Stimulated activated CD4-positive, alpha-beta T cell treated with anti-CD3 and anti-CD28 coated beads, TNF-alpha, amount 100 ng/mL, for 48 hours (primary cell): ENCODE results near the gene DOCK2.
A peak's percentile ranks its signal among the peaks of the same experiment; 100 is the strongest.

ENCODE experiments used
- DNase-seq, 3 donors: peaks; one replicate each; pipeline ENCODE4 v3.0.0-alpha.2; 2020; ENCODE audit warnings: low read depth in 3 of 3

DOCK2 gene

GRCh38 chr5:169688106-169688505 is 51.0 kb downstream of the DOCK2 start:
- no peak for DNase-seq

DNA sequence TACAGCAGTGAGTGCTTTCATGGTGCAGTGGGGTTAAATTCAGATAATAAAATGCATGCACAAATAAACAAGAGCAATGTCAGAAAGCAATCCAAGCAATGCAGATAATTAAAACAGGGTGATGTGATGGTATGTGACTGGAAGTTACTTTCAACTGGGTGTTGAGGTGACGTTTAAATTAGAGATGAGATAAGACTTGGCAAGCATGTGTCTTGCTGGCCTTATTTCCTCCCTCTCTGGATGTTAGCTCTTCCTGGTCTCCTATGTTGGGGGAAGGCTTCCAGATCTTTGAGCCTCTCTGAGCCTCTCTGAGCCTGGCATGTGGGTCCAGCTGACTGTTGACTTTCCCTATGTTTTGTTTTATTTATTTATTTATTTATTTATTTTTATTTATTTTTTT is 54.4 kb downstream of the DOCK2 start:
- DNase-seq, result no peak

- no peak for DNase-seq
Observed at GRCh38 chr5:169694091-169694625, 57.1 kb downstream of the DOCK2 start.

GRCh38 chr5:169695025-169695625 is 58.0 kb downstream of the DOCK2 start:
- no peak for DNase-seq

DNA sequence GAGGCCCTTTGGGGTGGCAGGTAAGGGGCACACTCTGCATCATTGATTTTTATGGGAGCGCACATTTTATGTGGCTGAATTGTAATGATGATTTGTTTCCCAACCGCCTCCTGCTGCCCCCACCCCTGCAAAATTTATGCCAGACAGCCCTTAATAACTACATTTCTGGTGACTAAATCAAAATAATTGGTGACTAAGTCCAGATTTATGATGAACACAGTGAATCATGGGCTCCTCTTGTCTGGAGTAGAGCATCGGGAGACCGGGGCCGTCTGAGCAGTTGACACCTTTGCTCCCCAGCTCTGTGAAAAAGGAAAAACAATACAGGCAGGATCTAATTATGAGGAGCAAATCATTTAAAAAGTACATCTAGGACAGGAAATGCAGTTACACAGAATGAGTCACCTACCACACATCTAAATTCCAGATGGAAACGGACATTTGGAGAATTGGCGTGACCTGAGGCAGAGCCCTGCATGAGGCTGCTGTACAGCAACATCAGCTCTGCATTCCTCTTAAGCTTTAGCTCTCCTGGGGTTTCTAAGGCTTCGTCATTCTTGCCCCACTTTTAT is 58.9 kb downstream of the DOCK2 start:
- no peak for DNase-seq

DNA sequence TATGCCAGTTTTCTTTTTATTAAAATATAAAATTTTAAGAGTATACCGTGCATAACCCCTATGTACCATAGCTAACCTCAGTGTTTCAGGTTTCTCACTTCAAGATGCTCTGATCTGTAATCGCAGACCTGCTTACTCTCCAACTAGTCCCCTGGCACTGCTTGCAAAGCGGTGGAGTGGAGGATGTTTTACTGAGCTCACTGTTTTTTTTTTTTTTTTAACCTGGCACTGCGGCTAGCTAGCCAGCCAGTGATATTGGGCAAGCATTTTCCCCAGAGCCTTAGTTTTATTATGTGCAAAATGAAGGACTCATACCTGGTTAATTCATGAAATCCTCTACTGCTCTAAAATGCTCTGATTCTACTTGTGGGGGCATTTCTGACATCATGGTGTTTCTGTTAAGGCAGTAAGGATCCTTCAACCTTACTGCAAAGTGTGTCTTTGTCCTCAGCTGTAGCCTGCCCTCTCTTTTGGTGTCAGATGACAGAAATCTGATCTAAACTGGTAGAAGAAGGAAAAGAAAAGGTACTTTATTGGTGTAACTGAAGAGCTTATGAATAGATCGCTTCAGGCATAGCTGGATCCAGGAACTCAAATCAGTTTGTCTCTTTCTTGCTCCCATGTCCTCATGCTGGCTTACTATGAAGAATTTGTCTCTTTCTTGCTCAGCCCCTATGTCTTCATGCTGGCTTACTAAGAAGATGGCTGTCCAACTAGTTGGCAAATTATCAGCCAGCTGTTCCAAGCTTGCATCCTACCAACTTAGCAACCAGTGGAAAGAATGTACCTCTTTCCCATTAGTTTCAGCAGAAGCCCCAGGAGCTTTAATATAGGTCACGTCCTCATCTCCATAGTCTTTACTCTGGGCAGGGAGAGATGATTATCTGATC is 59.8 kb downstream of the DOCK2 start:
- no peak for DNase-seq

DNA sequence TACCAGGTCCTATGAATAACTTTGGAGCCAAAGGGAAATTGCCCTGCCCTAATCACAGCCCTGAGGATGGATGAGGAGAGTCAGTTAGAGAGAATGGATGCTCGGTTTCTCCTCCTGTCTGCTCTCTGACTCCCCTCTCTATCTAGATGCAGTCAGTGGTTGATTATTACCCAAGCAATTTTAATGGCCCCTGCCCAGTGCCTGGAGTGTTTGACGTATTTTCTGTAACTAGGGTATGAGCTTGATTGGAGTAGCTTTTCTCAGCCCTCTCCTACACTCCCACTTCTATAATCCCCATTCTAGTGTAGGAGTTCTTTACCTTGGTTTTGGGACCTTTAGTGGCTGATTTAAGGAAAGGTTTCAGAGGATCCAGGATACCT is 60.4 kb downstream of the DOCK2 start:
- no peak for DNase-seq

DNA sequence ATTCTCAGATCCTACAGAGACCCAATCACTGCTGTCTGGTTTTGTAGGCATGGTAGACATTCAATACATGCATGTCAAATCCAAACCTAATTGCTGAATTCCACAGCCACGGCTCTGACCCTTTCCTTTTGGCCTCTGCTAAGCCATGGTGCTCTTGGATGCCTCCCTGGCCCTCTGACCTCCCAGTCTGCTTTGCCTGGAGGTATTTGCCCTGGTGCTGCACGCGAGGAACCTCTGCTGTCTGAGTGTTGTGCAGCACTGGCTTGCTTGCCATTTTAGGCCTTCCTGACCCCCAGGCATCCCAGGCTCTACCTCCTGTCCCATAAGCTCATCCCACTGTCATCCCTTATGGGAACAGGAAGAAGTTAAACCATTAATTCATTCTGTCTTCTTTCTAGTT is 60.9 kb downstream of the DOCK2 start:
- no peak for DNase-seq

DNA sequence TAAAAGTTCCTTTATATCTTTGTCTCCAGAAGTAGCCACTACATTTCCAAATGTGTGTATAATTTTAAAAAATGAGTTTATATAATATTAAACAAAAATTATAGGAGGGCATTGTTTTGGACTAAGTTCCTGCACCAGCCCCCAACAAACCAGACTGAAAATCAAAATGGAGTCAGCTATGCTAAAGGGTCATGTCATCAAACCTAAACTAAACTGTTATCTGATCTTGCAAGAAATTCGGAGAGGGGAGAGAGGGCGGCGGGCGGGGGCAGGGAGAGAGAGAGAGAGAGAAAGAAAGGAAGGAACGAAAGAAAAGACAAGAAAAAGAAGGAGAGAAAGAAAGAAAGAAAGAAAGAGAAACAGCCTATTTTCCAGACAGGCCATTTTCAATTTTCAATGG is 63.5 kb downstream of the DOCK2 start:
- no peak for DNase-seq

GRCh38 chr5:169701910-169702451 is 64.9 kb downstream of the DOCK2 start:
- no peak for DNase-seq

GRCh38 chr5:169702693-169703481 is 65.8 kb downstream of the DOCK2 start:
- DNase-seq, result peak in 1 of 3 donors; percentile 6

GRCh38 chr5:169703813-169704212 is 66.7 kb downstream of the DOCK2 start:
- DNase-seq, result no peak

DNA sequence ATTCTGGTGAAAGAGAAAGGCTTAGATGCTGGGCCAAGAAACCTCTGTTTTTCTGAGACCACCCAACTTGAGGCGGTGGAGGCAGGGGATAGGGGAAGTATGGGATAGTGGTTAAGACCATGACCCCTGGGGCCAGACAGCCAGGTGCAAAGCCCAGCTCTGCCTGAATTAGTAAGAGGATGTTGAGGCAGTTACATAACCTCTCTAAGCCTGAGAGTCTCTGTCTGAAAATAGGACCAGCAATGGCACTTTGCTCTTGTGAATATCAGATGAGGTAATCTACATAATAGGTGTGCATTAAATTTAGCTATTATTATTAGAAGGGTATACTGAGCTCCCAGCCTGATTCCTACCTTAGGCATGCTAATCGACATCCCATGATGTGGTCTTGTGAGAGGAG is 68.2 kb downstream of the DOCK2 start:
- no peak for DNase-seq

DNA sequence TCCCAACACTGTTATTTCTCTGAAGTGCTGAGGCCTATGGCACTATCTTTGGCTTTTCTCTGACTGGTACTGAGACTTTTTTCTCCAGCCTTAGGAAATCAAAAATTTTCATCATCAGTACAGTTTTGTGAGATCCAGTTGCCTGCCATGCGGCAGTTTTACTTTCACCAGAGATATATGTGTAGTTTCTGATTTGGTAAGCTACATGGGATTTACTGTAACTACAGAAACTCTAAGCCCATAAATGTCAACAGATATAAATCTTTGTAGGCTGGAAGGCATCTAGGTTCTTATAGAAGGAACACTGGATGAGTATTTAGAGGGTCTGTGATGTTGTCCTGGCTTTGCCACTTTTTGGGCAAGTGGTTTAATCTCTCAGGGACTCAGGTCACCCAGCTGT is 69.0 kb downstream of the DOCK2 start:
- DNase-seq, result no peak

- DNase-seq, result no peak
Observed at GRCh38 chr5:169706758-169707450, 69.8 kb downstream of the DOCK2 start.

DNA sequence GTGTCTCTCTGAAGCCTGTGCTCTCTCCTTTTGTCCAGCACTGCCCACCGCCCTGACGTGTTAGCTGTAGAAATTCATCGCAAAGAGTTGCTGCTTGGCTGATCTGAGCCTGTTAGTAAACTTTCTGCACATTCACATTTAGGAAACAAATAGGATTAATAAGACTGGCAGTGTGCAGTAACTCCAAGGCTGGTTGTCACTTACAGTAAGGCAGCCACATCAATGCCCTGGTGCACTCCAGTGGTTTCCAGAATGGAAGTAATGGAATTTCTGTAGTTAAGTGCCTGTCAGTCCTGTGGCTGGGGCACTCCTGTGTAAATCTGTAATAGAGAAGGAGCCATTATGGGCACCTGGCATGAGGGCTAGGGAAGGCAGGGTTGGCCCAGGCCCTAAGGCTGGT is 70.6 kb downstream of the DOCK2 start:
- no peak for DNase-seq

- no peak for DNase-seq
Observed at GRCh38 chr5:169710675-169711074, 73.6 kb downstream of the DOCK2 start.

DNA sequence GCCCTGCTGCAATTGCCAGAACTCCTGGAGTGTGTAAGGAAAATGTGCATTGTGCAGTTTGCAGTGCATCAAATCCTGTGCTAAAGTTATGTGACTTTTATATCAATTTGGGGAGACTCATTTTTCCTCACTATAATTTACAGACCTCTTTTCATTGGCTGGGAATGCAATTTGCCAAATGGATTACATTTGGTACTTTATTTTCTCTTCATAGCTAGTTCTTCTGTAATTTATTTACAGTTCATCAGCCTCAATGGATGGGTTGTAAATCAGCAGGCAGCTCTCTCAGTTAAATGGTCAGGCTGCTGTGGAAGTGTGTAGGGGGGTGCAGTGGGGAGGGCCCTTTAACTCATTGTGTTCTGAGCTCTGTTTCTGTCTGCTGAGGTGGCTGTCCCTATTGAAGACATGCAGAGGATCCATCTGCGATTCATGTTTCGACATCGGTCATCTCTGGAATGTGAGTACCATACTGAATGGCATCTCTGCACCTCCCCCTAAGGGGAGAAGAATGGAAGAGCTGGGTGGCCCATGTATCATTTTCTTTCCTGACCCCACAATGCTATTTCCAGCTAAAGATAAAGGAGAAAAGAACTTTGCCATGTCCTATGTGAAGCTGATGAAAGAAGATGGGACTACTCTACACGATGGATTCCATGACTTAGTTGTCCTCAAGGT is 74.6 kb downstream of the DOCK2 start:
- DNase-seq, result no peak

GRCh38 chr5:169712428-169712827 is 75.4 kb downstream of the DOCK2 start:
- no peak for DNase-seq

DNA sequence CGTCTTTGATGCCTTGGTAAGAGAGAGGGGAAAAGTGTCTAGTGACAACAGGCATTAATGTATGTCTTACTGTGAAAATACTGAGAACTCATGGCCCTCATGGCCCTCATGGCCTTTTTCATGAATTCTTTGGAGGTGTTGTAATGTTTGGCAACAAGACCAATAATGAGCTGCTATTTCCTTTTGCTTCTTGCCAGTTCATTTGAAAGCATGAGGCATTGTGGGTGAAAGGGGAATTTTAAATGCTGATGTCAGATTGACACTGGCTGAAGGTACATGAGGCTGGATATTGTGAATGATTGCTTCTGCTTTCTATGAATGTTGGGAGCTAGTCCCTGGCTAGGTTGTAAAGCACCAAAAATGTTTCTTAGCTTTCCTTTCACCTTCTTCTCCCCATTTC is 79.2 kb downstream of the DOCK2 start:
- no peak for DNase-seq

GRCh38 chr5:169717288-169717687 is 80.2 kb downstream of the DOCK2 start:
- no peak for DNase-seq
